Neural cell (in vitro differentiated cells): ENCODE measurements around the gene KRTAP4-4. TPM values are rescaled to one million over a fixed set of nuclear protein-coding genes. Genes with fewer than 3 reads are reported as not detected.

Experiments used
- H2AFZ ChIP-seq: fragments of 200-600, 300-800 bp; sonication (generic), shearing (Covaris generic); 2 replicates; pipeline ENCODE4 v1.6.0; 2014; ENCODE audit warnings: low read depth, mild to moderate bottlenecking, antibody characterized with exemption, low read length, moderate library complexity
- H3F3A ChIP-seq: fragments of 200-600 bp; shearing (Covaris generic); 2 replicates; pipeline ENCODE4 v1.6.1; 2016; ENCODE audit warnings: mild to moderate bottlenecking, moderate library complexity, mixed read lengths, antibody characterized with exemption, low read length; ENCODE audit not compliant: insufficient read depth, poor library complexity, severe bottlenecking
- H3K27ac ChIP-seq: fragments of 200-600, 300-800 bp; sonication (generic), shearing (Covaris generic); 2 replicates; pipeline ENCODE4 v1.5.1; 2014; ENCODE audit warnings: mild to moderate bottlenecking, low read length, moderate library complexity
- H3K27me3 ChIP-seq: fragments of 300-800, 200-600 bp; sonication (generic), shearing (Covaris generic); 2 replicates; pipeline ENCODE4 v1.6.0; 2014; ENCODE audit warnings: mild to moderate bottlenecking, low read depth, low read length, moderate library complexity; ENCODE audit not compliant: insufficient read depth
- H3K36me3 ChIP-seq: fragments of 300-800, 200-600 bp; sonication (generic), shearing (Covaris generic); 2 replicates; pipeline ENCODE4 v1.5.1; 2014; ENCODE audit warnings: mild to moderate bottlenecking, antibody characterized with exemption, low read length, moderate library complexity; ENCODE audit not compliant: insufficient read depth
- H3K4me2 ChIP-seq: fragments of 300-800, 200-600 bp; sonication (generic), shearing (Covaris generic); 2 replicates; pipeline ENCODE4 v1.6.0; 2014; ENCODE audit warnings: mild to moderate bottlenecking, low read length
- H3K4me3 ChIP-seq: fragments of 300-800, 200-600 bp; sonication (generic), shearing (Covaris generic); 2 replicates; pipeline ENCODE4 v1.5.1; 2014; ENCODE audit warnings: mild to moderate bottlenecking, low read length, moderate library complexity
- H3K79me2 ChIP-seq: fragments of 200-600 bp; shearing (Covaris generic); replicated peaks from 2 replicates; pipeline ENCODE4 v1.6.0; 2014; ENCODE audit warnings: mild to moderate bottlenecking, low read length, moderate library complexity; ENCODE audit not compliant: insufficient read depth
- H3K9ac ChIP-seq: fragments of 300-800, 200-600 bp; sonication (generic), shearing (Covaris generic); 2 replicates; pipeline ENCODE4 v1.6.1; 2016; ENCODE audit warnings: mild to moderate bottlenecking, low read length, mixed read lengths
- H3K9me2 ChIP-seq: fragments of 200-600 bp; shearing (Covaris generic); 2 replicates; pipeline ENCODE4 v1.6.1; 2016; ENCODE audit warnings: mild to moderate bottlenecking, low read length, mixed read lengths; ENCODE audit not compliant: insufficient read depth
- H3K9me3 ChIP-seq: fragments of 200-600, 300-800 bp; sonication (generic), shearing (Covaris generic); 2 replicates; pipeline ENCODE4 v1.6.1; 2016; ENCODE audit warnings: mild to moderate bottlenecking, mixed run types, low read length, moderate library complexity, mixed read lengths
- H4K20me1 ChIP-seq: fragments of 200-600 bp; shearing (Covaris generic); 2 replicates; pipeline ENCODE4 v1.6.1; 2016; ENCODE audit warnings: mild to moderate bottlenecking, mixed run types; ENCODE audit not compliant: insufficient read depth
- EP300 ChIP-seq: fragments of 450-650 bp; conservative IDR thresholded peaks from 2 replicates; pipeline ENCODE4 v1.6.1; 2014; ENCODE audit warnings: antibody characterized with exemption, mild to moderate bottlenecking, moderate library complexity; ENCODE audit not compliant: poor library complexity, severe bottlenecking
- EZH2 ChIP-seq: fragments of 200-600, 300-800 bp; shearing (Covaris generic), sonication (generic); IDR thresholded peaks from 2 replicates; pipeline ENCODE4 v1.6.1; 2014; ENCODE audit warnings: antibody characterized with exemption, low read length, borderline replicate concordance, mild to moderate bottlenecking; ENCODE audit not compliant: insufficient read depth, poor library complexity, severe bottlenecking
- MXI1 ChIP-seq: fragments of 450-650 bp; conservative IDR thresholded peaks from 2 replicates; pipeline ENCODE4 v1.6.1; 2014; ENCODE audit warnings: antibody characterized with exemption, mild to moderate bottlenecking; ENCODE audit not compliant: poor library complexity, severe bottlenecking
- POLR2AphosphoS5 ChIP-seq: IDR thresholded peaks from 2 replicates; pipeline ENCODE4 v1.6.1; 2012
- RAD21 ChIP-seq: fragments of 450-650 bp; conservative IDR thresholded peaks from 2 replicates; pipeline ENCODE4 v1.6.1; 2014; ENCODE audit warnings: antibody characterized with exemption, mild to moderate bottlenecking, moderate library complexity
- SMC3 ChIP-seq: fragments of 450-650 bp; conservative IDR thresholded peaks from 2 replicates; pipeline ENCODE4 v1.6.1; 2014; ENCODE audit warnings: antibody characterized with exemption, mild to moderate bottlenecking, moderate library complexity; ENCODE audit not compliant: poor library complexity
- TAF1 ChIP-seq: IDR thresholded peaks from 2 replicates; pipeline ENCODE4 v1.6.1; 2012; ENCODE audit warnings: low read depth
- polyA plus RNA-seq: library from polyadenylated mRNA; depleted of rRNA; stranded (reverse); fragments of >200 nt; gene quantifications from 2 replicates; pipeline ENCODE4 v1.2.3, GENCODE V29; 2014
- TF ChIP-seq, protein P1 (sequence below): IDR thresholded peaks from 2 replicates; pipeline ENCODE4 v1.6.1; 2012; ENCODE audit warnings: borderline replicate concordance
- TF ChIP-seq, protein P2 (sequence below): fragments of 450-650 bp; IDR thresholded peaks from 2 replicates; pipeline ENCODE4 v1.5.1; 2014; ENCODE audit warnings: antibody characterized with exemption, mild to moderate bottlenecking, moderate library complexity; ENCODE audit not compliant: poor library complexity, severe bottlenecking

KRTAP4-4 gene
- polyA plus RNA-seq, 1 donor from 2014 or later, result not detected

DNA sequence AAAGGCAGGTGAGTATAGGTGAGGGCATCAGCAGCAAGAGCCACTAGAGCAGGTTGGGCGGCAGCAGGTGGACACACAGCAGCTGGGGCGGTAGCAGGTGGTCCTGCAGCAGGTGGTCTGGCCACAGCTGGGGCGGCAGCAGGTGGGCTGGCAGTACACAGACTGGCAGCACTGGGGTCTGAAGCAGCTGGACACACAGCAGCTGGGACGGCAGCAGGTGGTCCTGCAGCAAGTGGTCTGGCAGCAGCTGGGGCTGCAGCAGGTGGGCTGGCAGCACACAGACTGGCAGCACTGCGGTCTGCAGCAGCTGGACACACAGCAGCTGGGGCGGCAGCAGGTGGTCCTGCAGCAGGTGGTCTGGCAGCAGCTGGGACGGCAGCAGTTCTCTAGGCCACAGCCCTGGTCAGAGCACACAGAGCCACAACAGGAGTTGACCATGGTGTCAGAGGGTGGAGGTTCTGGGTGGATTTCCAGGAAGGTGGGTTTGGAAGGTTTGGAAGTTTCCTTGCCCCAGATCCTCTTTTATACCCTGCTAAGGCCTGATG, 17.3 kb upstream of the KRTAP4-4 start, which contains the start of gene KRTAP4-2:
KRTAP4-2 (minus strand) TSS at position 495 of the 545 bp plus-strand sequence; CDS start at position 438, 57 bp downstream.
- Histone ChIP-seq H3K4me2 (no peak within 1 kb of the TSS), H2AFZ (no peak within 1 kb of the TSS)

GRCh38 chr17:41176744-41177387, 16.3 kb upstream of the KRTAP4-4 start:
- no peak overlapping the region for H2AFZ ChIP-seq
- H3K9me2 ChIP-seq, result no peaks in the 10 kb centered on the region
- H3K36me3 ChIP-seq, result no peaks in the 10 kb centered on the region
- no peaks in the 10 kb centered on the region for H4K20me1 ChIP-seq
- H3F3A ChIP-seq, result no peaks in the 10 kb centered on the region
- H3K9me3 ChIP-seq, result no peaks in the 10 kb centered on the region
- no peak overlapping the region for H3K27ac ChIP-seq
- no peak overlapping the region for H3K9ac ChIP-seq
- H3K79me2 ChIP-seq, result no peaks in the 10 kb centered on the region
- H3K4me2 ChIP-seq, result no peak overlapping the region
- H3K4me3 ChIP-seq, result no peak overlapping the region
- TF ChIP-seq EZH2 (no peak), POLR2AphosphoS5 (no peak), EP300 (no peak), SMC3 (no peak), RAD21 (no peak), MXI1 (no peak), TAF1 (no peak)
- TF ChIP-seq, protein P1, sequence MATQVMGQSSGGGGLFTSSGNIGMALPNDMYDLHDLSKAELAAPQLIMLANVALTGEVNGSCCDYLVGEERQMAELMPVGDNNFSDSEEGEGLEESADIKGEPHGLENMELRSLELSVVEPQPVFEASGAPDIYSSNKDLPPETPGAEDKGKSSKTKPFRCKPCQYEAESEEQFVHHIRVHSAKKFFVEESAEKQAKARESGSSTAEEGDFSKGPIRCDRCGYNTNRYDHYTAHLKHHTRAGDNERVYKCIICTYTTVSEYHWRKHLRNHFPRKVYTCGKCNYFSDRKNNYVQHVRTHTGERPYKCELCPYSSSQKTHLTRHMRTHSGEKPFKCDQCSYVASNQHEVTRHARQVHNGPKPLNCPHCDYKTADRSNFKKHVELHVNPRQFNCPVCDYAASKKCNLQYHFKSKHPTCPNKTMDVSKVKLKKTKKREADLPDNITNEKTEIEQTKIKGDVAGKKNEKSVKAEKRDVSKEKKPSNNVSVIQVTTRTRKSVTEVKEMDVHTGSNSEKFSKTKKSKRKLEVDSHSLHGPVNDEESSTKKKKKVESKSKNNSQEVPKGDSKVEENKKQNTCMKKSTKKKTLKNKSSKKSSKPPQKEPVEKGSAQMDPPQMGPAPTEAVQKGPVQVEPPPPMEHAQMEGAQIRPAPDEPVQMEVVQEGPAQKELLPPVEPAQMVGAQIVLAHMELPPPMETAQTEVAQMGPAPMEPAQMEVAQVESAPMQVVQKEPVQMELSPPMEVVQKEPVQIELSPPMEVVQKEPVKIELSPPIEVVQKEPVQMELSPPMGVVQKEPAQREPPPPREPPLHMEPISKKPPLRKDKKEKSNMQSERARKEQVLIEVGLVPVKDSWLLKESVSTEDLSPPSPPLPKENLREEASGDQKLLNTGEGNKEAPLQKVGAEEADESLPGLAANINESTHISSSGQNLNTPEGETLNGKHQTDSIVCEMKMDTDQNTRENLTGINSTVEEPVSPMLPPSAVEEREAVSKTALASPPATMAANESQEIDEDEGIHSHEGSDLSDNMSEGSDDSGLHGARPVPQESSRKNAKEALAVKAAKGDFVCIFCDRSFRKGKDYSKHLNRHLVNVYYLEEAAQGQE, result no peak
- TF ChIP-seq, protein P2, sequence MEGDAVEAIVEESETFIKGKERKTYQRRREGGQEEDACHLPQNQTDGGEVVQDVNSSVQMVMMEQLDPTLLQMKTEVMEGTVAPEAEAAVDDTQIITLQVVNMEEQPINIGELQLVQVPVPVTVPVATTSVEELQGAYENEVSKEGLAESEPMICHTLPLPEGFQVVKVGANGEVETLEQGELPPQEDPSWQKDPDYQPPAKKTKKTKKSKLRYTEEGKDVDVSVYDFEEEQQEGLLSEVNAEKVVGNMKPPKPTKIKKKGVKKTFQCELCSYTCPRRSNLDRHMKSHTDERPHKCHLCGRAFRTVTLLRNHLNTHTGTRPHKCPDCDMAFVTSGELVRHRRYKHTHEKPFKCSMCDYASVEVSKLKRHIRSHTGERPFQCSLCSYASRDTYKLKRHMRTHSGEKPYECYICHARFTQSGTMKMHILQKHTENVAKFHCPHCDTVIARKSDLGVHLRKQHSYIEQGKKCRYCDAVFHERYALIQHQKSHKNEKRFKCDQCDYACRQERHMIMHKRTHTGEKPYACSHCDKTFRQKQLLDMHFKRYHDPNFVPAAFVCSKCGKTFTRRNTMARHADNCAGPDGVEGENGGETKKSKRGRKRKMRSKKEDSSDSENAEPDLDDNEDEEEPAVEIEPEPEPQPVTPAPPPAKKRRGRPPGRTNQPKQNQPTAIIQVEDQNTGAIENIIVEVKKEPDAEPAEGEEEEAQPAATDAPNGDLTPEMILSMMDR, result no peak
- no peaks in the 10 kb centered on the region for H3K27me3 ChIP-seq

More for the DNA sequence above, 17.3 kb upstream of the KRTAP4-4 start, which contains the start of gene KRTAP4-2:
- Histone ChIP-seq H3K27ac (no peak within 1 kb of the TSS), H4K20me1 (no peaks in the 10 kb centered on the region), H3K79me2 (no peaks in the 10 kb centered on the region), H3K9ac (no peak within 1 kb of the TSS), H3F3A (no peaks in the 10 kb centered on the region), H3K36me3 (no peaks in the 10 kb centered on the region), H3K9me2 (no peaks in the 10 kb centered on the region), H3K27me3 (no peaks in the 10 kb centered on the region), H3K9me3 (no peaks in the 10 kb centered on the region), H3K4me3 (no peak within 1 kb of the TSS)
- TF ChIP-seq, protein P1, result no peak
- TF ChIP-seq RAD21, result no peak
- TF ChIP-seq, protein P2, result no peak
